ENCODE measurements around the gene SLC33A1.
"Not testable (repeated sequence)": the region's sequence is repeated elsewhere in the genome, so short reads cannot be mapped to it uniquely, and the experiment has no call there.

Gene SLC33A1

GRCh38 chr3:155890671-155891190, 36.5 kb upstream of the SLC33A1 start:
- Histone ChIP-seq H2AFZ (ENCODE audit: low read depth, low read length) (no peak overlapping the region), H3K4me2 (ENCODE audit: insufficient read depth, low read length) (no peak overlapping the region), H3K79me2 (ENCODE audit: insufficient read depth, low read length) (peaks cover 96% of the 10 kb centered on the region), H3K9ac (ENCODE audit: low read depth, low read length) (no peak overlapping the region), H3K9me3 (ENCODE audit: insufficient read depth, low read length, severe bottlenecking) (no peaks in the 10 kb centered on the region), H3K4me1 (ENCODE audit: insufficient read depth, low read length) (no peaks in the 10 kb centered on the region), H3K27ac (ENCODE audit: low read length) (no peak overlapping the region), H3K4me3 (ENCODE audit: low read depth in 1 of 2, low read length in 2 of 2) (no peak overlapping the region), H3K27me3 (ENCODE audit: insufficient read depth, low read length, poor library complexity) (no peaks in the 10 kb centered on the region), H3K36me3 (ENCODE audit: insufficient read depth, low read length) (peaks cover 37% of the 10 kb centered on the region), H4K20me1 (ENCODE audit: insufficient read depth, low read length) (peaks cover 53% of the 10 kb centered on the region)
- DNase-seq (no peak), ATAC-seq (ENCODE audit: insufficient read depth, low read depth) (no peak)
- no peak for TF ChIP-seq CTCF (IDR thresholded peaks at IDR 0.05; ENCODE audit: borderline replicate concordance, extremely low read depth, low read length, poor library complexity, severe bottlenecking)

GRCh38 chr3:155889952-155890351, 35.7 kb upstream of the SLC33A1 start:
- Histone ChIP-seq H3K79me2 (ENCODE audit: insufficient read depth, low read length) (peaks cover 99% of the 10 kb centered on the region), H3K27me3 (ENCODE audit: insufficient read depth, low read length, poor library complexity) (no peaks in the 10 kb centered on the region), H3K27ac (ENCODE audit: low read length) (no peak overlapping the region), H3K9ac (ENCODE audit: low read depth, low read length) (no peak overlapping the region), H4K20me1 (ENCODE audit: insufficient read depth, low read length) (peaks cover 61% of the 10 kb centered on the region), H3K4me3 (ENCODE audit: low read depth in 1 of 2, low read length in 2 of 2) (no peak overlapping the region), H3K4me2 (ENCODE audit: insufficient read depth, low read length) (no peak overlapping the region), H3K4me1 (ENCODE audit: insufficient read depth, low read length) (no peaks in the 10 kb centered on the region), H2AFZ (ENCODE audit: low read depth, low read length) (no peak overlapping the region), H3K9me3 (ENCODE audit: insufficient read depth, low read length, severe bottlenecking) (no peaks in the 10 kb centered on the region), H3K36me3 (ENCODE audit: insufficient read depth, low read length) (peaks cover 30% of the 10 kb centered on the region)
- ATAC-seq (ENCODE audit: insufficient read depth, low read depth) (no peak), DNase-seq (no peak)
- no peak for TF ChIP-seq CTCF (IDR thresholded peaks at IDR 0.05; ENCODE audit: borderline replicate concordance, extremely low read depth, low read length, poor library complexity, severe bottlenecking)
- TF ChIP-seq EZH2 (IDR thresholded peaks at IDR 0.05; ENCODE audit: borderline replicate concordance, low read depth, low read length, severe bottlenecking), result no peak

GRCh38 chr3:155889212-155889611, 35.0 kb upstream of the SLC33A1 start:
- H3K36me3 ChIP-seq (ENCODE audit: insufficient read depth, low read length), result peaks cover 23% of the 10 kb centered on the region
- H3K79me2 ChIP-seq (ENCODE audit: insufficient read depth, low read length), result peaks cover 100% of the 10 kb centered on the region
- no peaks in the 10 kb centered on the region for H3K27me3 ChIP-seq (ENCODE audit: insufficient read depth, low read length, poor library complexity)
- peaks cover 68% of the 10 kb centered on the region for H4K20me1 ChIP-seq (ENCODE audit: insufficient read depth, low read length)
- no peaks in the 10 kb centered on the region for H3K9me3 ChIP-seq (ENCODE audit: insufficient read depth, low read length, severe bottlenecking)
- no peak overlapping the region for H3K4me2 ChIP-seq (ENCODE audit: insufficient read depth, low read length)
- no peak for TF ChIP-seq CTCF (IDR thresholded peaks at IDR 0.05; ENCODE audit: borderline replicate concordance, extremely low read depth, low read length, poor library complexity, severe bottlenecking)
- TF ChIP-seq EZH2 (IDR thresholded peaks at IDR 0.05; ENCODE audit: borderline replicate concordance, low read depth, low read length, severe bottlenecking), result no peak
- H3K9ac ChIP-seq (ENCODE audit: low read depth, low read length), result no peak overlapping the region
- no peak overlapping the region for H3K27ac ChIP-seq (ENCODE audit: low read length)
- H2AFZ ChIP-seq (ENCODE audit: low read depth, low read length), result no peak overlapping the region
- DNase-seq (no peak), ATAC-seq (ENCODE audit: insufficient read depth, low read depth) (no peak)
- no peaks in the 10 kb centered on the region for H3K4me1 ChIP-seq (ENCODE audit: insufficient read depth, low read length)
- no peak overlapping the region for H3K4me3 ChIP-seq (ENCODE audit: low read depth in 1 of 2, low read length in 2 of 2)

- Histone ChIP-seq H3K4me2 (ENCODE audit: insufficient read depth, low read length) (no peak overlapping the region), H4K20me1 (ENCODE audit: insufficient read depth, low read length) (peaks cover 80% of the 10 kb centered on the region), H3K27ac (ENCODE audit: low read length) (no peak overlapping the region), H3K27me3 (ENCODE audit: insufficient read depth, low read length, poor library complexity) (no peaks in the 10 kb centered on the region), H2AFZ (ENCODE audit: low read depth, low read length) (no peak overlapping the region), H3K9ac (ENCODE audit: low read depth, low read length) (no peak overlapping the region), H3K9me3 (ENCODE audit: insufficient read depth, low read length, severe bottlenecking) (no peaks in the 10 kb centered on the region), H3K79me2 (ENCODE audit: insufficient read depth, low read length) (peaks cover 100% of the 10 kb centered on the region), H3K4me1 (ENCODE audit: insufficient read depth, low read length) (no peaks in the 10 kb centered on the region), H3K4me3 (ENCODE audit: low read depth in 1 of 2, low read length in 2 of 2) (no peak overlapping the region), H3K36me3 (ENCODE audit: insufficient read depth, low read length) (peaks cover 8% of the 10 kb centered on the region; the same call in 1 of the 2 replicates)
- DNase-seq (no peak), ATAC-seq (ENCODE audit: insufficient read depth, low read depth) (no peak)
- TF ChIP-seq EZH2 (IDR thresholded peaks at IDR 0.05; ENCODE audit: borderline replicate concordance, low read depth, low read length, severe bottlenecking) (no peak), CTCF (IDR thresholded peaks at IDR 0.05; ENCODE audit: borderline replicate concordance, extremely low read depth, low read length, poor library complexity, severe bottlenecking) (no peak)
Observed at GRCh38 chr3:155886915-155887314, 32.7 kb upstream of the SLC33A1 start.

GRCh38 chr3:155886348-155886747, 32.1 kb upstream of the SLC33A1 start:
- H3K27me3 ChIP-seq (ENCODE audit: insufficient read depth, low read length, poor library complexity); H3K4me2 ChIP-seq (ENCODE audit: insufficient read depth, low read length); H3K4me1 ChIP-seq (ENCODE audit: insufficient read depth, low read length); H3K9ac ChIP-seq (ENCODE audit: low read depth, low read length); ATAC-seq (ENCODE audit: insufficient read depth, low read depth); H2AFZ ChIP-seq (ENCODE audit: low read depth, low read length); H3K9me3 ChIP-seq (ENCODE audit: insufficient read depth, low read length, severe bottlenecking); DNase-seq; H3K36me3 ChIP-seq (ENCODE audit: insufficient read depth, low read length); H3K27ac ChIP-seq (ENCODE audit: low read length); H3K4me3 ChIP-seq (ENCODE audit: low read depth in 1 of 2, low read length in 2 of 2): not testable (repeated sequence)
- H3K79me2 ChIP-seq (ENCODE audit: insufficient read depth, low read length), result peaks cover 100% of the 10 kb centered on the region
- peaks cover 81% of the 10 kb centered on the region for H4K20me1 ChIP-seq (ENCODE audit: insufficient read depth, low read length)

All from DND-41 (cell line).